Measurements from ENCODE around the gene ELMO2. TPM values are rescaled to one million over a fixed set of nuclear protein-coding genes. Genes with fewer than 3 reads are reported as not detected.

Gene ELMO2
- total RNA-seq, 1 donor from 2014 or later: 35.6 TPM

DNA sequence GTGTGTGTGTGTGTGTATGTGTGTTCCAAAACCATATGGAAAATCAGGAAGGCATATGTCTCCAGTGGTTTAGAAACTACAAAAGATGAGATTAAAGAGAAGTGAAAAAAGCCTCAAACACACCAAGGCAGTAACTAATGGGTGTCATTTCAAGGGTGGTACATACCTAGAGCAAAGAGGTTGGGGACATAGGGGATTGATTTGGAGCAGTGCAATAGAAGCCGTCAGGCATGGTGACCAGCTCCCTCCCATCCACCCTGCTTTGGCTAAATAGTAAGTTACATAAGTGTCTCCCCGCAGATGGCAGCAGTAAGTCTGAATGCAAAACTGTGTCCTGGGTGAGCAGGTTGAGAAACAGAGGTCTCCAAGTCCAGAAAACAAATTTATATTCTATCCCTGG lies 10.4 kb upstream of the ELMO2 start:
- peaks cover 4% of the 10 kb centered on the region for H3K4me1 Mint-ChIP-seq (ENCODE audit: unreplicated experiment)
- no peak overlapping the region for H3K27ac Mint-ChIP-seq (ENCODE audit: unreplicated experiment)
- H3K36me3 Mint-ChIP-seq (ENCODE audit: low read depth, unreplicated experiment): no peaks in the 10 kb centered on the region
- no peaks in the 10 kb centered on the region for H3K9me3 Mint-ChIP-seq (ENCODE audit: unreplicated experiment)
- H3K27me3 Mint-ChIP-seq (ENCODE audit: unreplicated experiment): peaks cover 2% of the 10 kb centered on the region
- H3K4me3 Mint-ChIP-seq (ENCODE audit: unreplicated experiment): no peak overlapping the region
- DNase-seq (ENCODE audit: low spot score): no peak
- TF ChIP-seq, protein P1, sequence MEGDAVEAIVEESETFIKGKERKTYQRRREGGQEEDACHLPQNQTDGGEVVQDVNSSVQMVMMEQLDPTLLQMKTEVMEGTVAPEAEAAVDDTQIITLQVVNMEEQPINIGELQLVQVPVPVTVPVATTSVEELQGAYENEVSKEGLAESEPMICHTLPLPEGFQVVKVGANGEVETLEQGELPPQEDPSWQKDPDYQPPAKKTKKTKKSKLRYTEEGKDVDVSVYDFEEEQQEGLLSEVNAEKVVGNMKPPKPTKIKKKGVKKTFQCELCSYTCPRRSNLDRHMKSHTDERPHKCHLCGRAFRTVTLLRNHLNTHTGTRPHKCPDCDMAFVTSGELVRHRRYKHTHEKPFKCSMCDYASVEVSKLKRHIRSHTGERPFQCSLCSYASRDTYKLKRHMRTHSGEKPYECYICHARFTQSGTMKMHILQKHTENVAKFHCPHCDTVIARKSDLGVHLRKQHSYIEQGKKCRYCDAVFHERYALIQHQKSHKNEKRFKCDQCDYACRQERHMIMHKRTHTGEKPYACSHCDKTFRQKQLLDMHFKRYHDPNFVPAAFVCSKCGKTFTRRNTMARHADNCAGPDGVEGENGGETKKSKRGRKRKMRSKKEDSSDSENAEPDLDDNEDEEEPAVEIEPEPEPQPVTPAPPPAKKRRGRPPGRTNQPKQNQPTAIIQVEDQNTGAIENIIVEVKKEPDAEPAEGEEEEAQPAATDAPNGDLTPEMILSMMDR (IDR thresholded peaks at IDR 0.05; ENCODE audit: unreplicated experiment): no peak

DNA sequence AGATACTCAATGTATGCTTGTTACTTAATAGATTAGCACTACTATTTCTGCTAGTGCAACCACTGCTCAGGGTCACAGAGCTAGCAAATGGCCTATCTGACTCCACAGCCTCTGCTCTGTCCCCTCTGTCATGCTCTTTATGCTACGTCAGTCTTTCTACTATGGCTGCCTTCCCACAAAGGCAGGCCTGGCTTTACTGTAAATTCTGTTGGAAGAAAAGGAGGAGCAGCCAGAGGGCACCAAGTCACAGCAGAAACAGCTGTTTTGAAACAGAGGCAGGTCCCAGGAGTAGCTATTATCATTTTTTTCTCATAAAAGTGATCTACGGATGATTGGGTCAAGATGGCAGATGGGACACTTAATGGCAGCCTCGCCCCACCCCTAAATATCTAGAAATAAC lies 10.0 kb upstream of the ELMO2 start:
- no peaks in the 10 kb centered on the region for H3K36me3 Mint-ChIP-seq (ENCODE audit: low read depth, unreplicated experiment)
- DNase-seq (ENCODE audit: low spot score): no peak
- no peak overlapping the region for H3K27ac Mint-ChIP-seq (ENCODE audit: unreplicated experiment)
- peaks cover 4% of the 10 kb centered on the region for H3K4me1 Mint-ChIP-seq (ENCODE audit: unreplicated experiment)
- no peaks in the 10 kb centered on the region for H3K9me3 Mint-ChIP-seq (ENCODE audit: unreplicated experiment)
- peaks cover 2% of the 10 kb centered on the region for H3K27me3 Mint-ChIP-seq (ENCODE audit: unreplicated experiment)
- H3K4me3 Mint-ChIP-seq (ENCODE audit: unreplicated experiment): no peak overlapping the region
- TF ChIP-seq, protein P1 (IDR thresholded peaks at IDR 0.05; ENCODE audit: unreplicated experiment): no peak

- TF ChIP-seq, protein P1 (IDR thresholded peaks at IDR 0.05; ENCODE audit: unreplicated experiment): no peak
- DNase-seq (ENCODE audit: low spot score): no peak
- Mint-ChIP-seq H3K36me3 (ENCODE audit: low read depth, unreplicated experiment) (no peaks in the 10 kb centered on the region), H3K4me1 (ENCODE audit: unreplicated experiment) (peaks cover 4% of the 10 kb centered on the region), H3K4me3 (ENCODE audit: unreplicated experiment) (no peak overlapping the region), H3K9me3 (ENCODE audit: unreplicated experiment) (no peaks in the 10 kb centered on the region), H3K27me3 (ENCODE audit: unreplicated experiment) (peaks cover 4% of the 10 kb centered on the region), H3K27ac (ENCODE audit: unreplicated experiment) (no peak overlapping the region)
These were observed 9.4 kb upstream of the ELMO2 start for GRCh38 chr20:46415773-46416172.

- TF ChIP-seq, protein P1 (IDR thresholded peaks at IDR 0.05; ENCODE audit: unreplicated experiment): no peak
- Mint-ChIP-seq H3K9me3 (ENCODE audit: unreplicated experiment) (no peaks in the 10 kb centered on the region), H3K4me1 (ENCODE audit: unreplicated experiment) (peaks cover 4% of the 10 kb centered on the region), H3K36me3 (ENCODE audit: low read depth, unreplicated experiment) (no peaks in the 10 kb centered on the region), H3K27me3 (ENCODE audit: unreplicated experiment) (peaks cover 5% of the 10 kb centered on the region), H3K27ac (ENCODE audit: unreplicated experiment) (no peak overlapping the region), H3K4me3 (ENCODE audit: unreplicated experiment) (no peak overlapping the region)
- no peak for DNase-seq (ENCODE audit: low spot score)
These were observed 8.2 kb upstream of the ELMO2 start for GRCh38 chr20:46414608-46415007.

- no peak overlapping the region for H3K4me3 Mint-ChIP-seq (ENCODE audit: unreplicated experiment)
- no peaks in the 10 kb centered on the region for H3K36me3 Mint-ChIP-seq (ENCODE audit: low read depth, unreplicated experiment)
- H3K27ac Mint-ChIP-seq (ENCODE audit: unreplicated experiment): no peak overlapping the region
- H3K4me1 Mint-ChIP-seq (ENCODE audit: unreplicated experiment): peaks cover 4% of the 10 kb centered on the region
- peaks cover 11% of the 10 kb centered on the region for H3K27me3 Mint-ChIP-seq (ENCODE audit: unreplicated experiment)
- TF ChIP-seq, protein P1 (IDR thresholded peaks at IDR 0.05; ENCODE audit: unreplicated experiment): no peak
- no peaks in the 10 kb centered on the region for H3K9me3 Mint-ChIP-seq (ENCODE audit: unreplicated experiment)
- DNase-seq (ENCODE audit: low spot score): no peak
These were observed 5.2 kb upstream of the ELMO2 start for GRCh38 chr20:46411637-46412036.
